Measurements from ENCODE around the gene IRX4.

IRX4 gene

GRCh38 chr5:1923341-1923740, 40.6 kb upstream of the IRX4 start:
- no peaks in the 10 kb centered on the region for H3K79me2 ChIP-seq (ENCODE audit: low read length)
- TF ChIP-seq EZH2phosphoT487 (IDR thresholded peaks at IDR 0.05; ENCODE audit: low read length): no peak
- TF ChIP-seq, protein P1, sequence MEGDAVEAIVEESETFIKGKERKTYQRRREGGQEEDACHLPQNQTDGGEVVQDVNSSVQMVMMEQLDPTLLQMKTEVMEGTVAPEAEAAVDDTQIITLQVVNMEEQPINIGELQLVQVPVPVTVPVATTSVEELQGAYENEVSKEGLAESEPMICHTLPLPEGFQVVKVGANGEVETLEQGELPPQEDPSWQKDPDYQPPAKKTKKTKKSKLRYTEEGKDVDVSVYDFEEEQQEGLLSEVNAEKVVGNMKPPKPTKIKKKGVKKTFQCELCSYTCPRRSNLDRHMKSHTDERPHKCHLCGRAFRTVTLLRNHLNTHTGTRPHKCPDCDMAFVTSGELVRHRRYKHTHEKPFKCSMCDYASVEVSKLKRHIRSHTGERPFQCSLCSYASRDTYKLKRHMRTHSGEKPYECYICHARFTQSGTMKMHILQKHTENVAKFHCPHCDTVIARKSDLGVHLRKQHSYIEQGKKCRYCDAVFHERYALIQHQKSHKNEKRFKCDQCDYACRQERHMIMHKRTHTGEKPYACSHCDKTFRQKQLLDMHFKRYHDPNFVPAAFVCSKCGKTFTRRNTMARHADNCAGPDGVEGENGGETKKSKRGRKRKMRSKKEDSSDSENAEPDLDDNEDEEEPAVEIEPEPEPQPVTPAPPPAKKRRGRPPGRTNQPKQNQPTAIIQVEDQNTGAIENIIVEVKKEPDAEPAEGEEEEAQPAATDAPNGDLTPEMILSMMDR (IDR thresholded peaks at IDR 0.05; ENCODE audit: low read length): no peak
- TF ChIP-seq EZH2 (optimal IDR thresholded peaks at IDR 0.05; ENCODE audit: low read depth, low read length): no peak
- H3K27me3 ChIP-seq (replicated peaks; ENCODE audit: insufficient read depth, low read length): peaks cover 44% of the 10 kb centered on the region
- H3K9me2 ChIP-seq (replicated peaks; ENCODE audit: insufficient read depth, low read length): no peaks in the 10 kb centered on the region
- H3F3A ChIP-seq (ENCODE audit: insufficient read depth, low read length): no peaks in the 10 kb centered on the region
- H3K4me3 ChIP-seq (ENCODE audit: low read length): no peak overlapping the region
- no peaks in the 10 kb centered on the region for H3K4me1 ChIP-seq (ENCODE audit: low read length)
- H3K9ac ChIP-seq (ENCODE audit: low read length): no peak overlapping the region
- no peaks in the 10 kb centered on the region for H4K20me1 ChIP-seq (ENCODE audit: insufficient read depth, low read length)
- H2AFZ ChIP-seq (ENCODE audit: low read length): no peak overlapping the region
- H3K4me2 ChIP-seq (ENCODE audit: low read depth, low read length): no peak overlapping the region
- no peak for DNase-seq
- no peak overlapping the region for H3K27ac ChIP-seq (ENCODE audit: low read length)
- H3K36me3 ChIP-seq (replicated peaks; ENCODE audit: insufficient read depth, low read length): no peaks in the 10 kb centered on the region
- no peaks in the 10 kb centered on the region for H3K9me3 ChIP-seq (replicated peaks; ENCODE audit: insufficient read depth, low read length)

GRCh38 chr5:1921711-1922110, 39.0 kb upstream of the IRX4 start:
- no peak for DNase-seq
- H3K27me3 ChIP-seq (replicated peaks; ENCODE audit: insufficient read depth, low read length): peaks cover 43% of the 10 kb centered on the region

GRCh38 chr5:1919750-1920149, 37.0 kb upstream of the IRX4 start:
- no peaks in the 10 kb centered on the region for H3K79me2 ChIP-seq (ENCODE audit: low read length)
- no peaks in the 10 kb centered on the region for H3K36me3 ChIP-seq (replicated peaks; ENCODE audit: insufficient read depth, low read length)
- H3K4me1 ChIP-seq (ENCODE audit: low read length): no peaks in the 10 kb centered on the region
- H3K9ac ChIP-seq (ENCODE audit: low read length): no peak overlapping the region
- TF ChIP-seq EZH2 (optimal IDR thresholded peaks at IDR 0.05; ENCODE audit: low read depth, low read length) (no peak), EZH2phosphoT487 (IDR thresholded peaks at IDR 0.05; ENCODE audit: low read length) (no peak)
- TF ChIP-seq, protein P1 (IDR thresholded peaks at IDR 0.05; ENCODE audit: low read length): no peak
- H3K9me3 ChIP-seq (replicated peaks; ENCODE audit: insufficient read depth, low read length): no peaks in the 10 kb centered on the region
- DNase-seq: no peak
- H3K9me2 ChIP-seq (replicated peaks; ENCODE audit: insufficient read depth, low read length): no peaks in the 10 kb centered on the region
- H3K4me3 ChIP-seq (ENCODE audit: low read length): no peak overlapping the region
- H2AFZ ChIP-seq (ENCODE audit: low read length): no peak overlapping the region
- peaks cover 34% of the 10 kb centered on the region for H3K27me3 ChIP-seq (replicated peaks; ENCODE audit: insufficient read depth, low read length)
- H3F3A ChIP-seq (ENCODE audit: insufficient read depth, low read length): no peaks in the 10 kb centered on the region
- no peak overlapping the region for H3K27ac ChIP-seq (ENCODE audit: low read length)
- H3K4me2 ChIP-seq (ENCODE audit: low read depth, low read length): no peak overlapping the region
- no peaks in the 10 kb centered on the region for H4K20me1 ChIP-seq (ENCODE audit: insufficient read depth, low read length)

More at GRCh38 chr5:1921711-1922110, 39.0 kb upstream of the IRX4 start:
- Histone ChIP-seq H3K27ac (ENCODE audit: low read length) (no peak overlapping the region), H2AFZ (ENCODE audit: low read length) (no peak overlapping the region), H3K9ac (ENCODE audit: low read length) (no peak overlapping the region), H3K9me2 (replicated peaks; ENCODE audit: insufficient read depth, low read length) (no peaks in the 10 kb centered on the region), H3K4me1 (ENCODE audit: low read length) (no peaks in the 10 kb centered on the region), H3F3A (ENCODE audit: insufficient read depth, low read length) (no peaks in the 10 kb centered on the region), H3K4me3 (ENCODE audit: low read length) (no peak overlapping the region), H4K20me1 (ENCODE audit: insufficient read depth, low read length) (no peaks in the 10 kb centered on the region), H3K36me3 (replicated peaks; ENCODE audit: insufficient read depth, low read length) (no peaks in the 10 kb centered on the region), H3K79me2 (ENCODE audit: low read length) (no peaks in the 10 kb centered on the region), H3K4me2 (ENCODE audit: low read depth, low read length) (no peak overlapping the region), H3K9me3 (replicated peaks; ENCODE audit: insufficient read depth, low read length) (no peaks in the 10 kb centered on the region)
- TF ChIP-seq EZH2phosphoT487 (IDR thresholded peaks at IDR 0.05; ENCODE audit: low read length) (no peak), EZH2 (optimal IDR thresholded peaks at IDR 0.05; ENCODE audit: low read depth, low read length) (no peak)
- TF ChIP-seq, protein P1 (IDR thresholded peaks at IDR 0.05; ENCODE audit: low read length): no peak

Data from MM.1S (cell line).